Stimulated activated naive CD8-positive, alpha-beta T cell treated with anti-CD3 and anti-CD28 coated beads, Interleukin-15, Interleukin-2, amounts not matched to agents 100 ng/mL and 50 ng/mL, for 24 hours (primary cell): ENCODE measurements around the gene AGBL1.

ENCODE experiments used
- H3K27ac Mint-ChIP-seq: one replicate; pipeline ENCODE4 v1.8.0; 2021; ENCODE audit warnings: mild to moderate bottlenecking, mixed read lengths
- H3K27me3 Mint-ChIP-seq: one replicate; pipeline ENCODE4 v1.8.0; 2021; ENCODE audit warnings: mixed read lengths
- H3K36me3 Mint-ChIP-seq: one replicate; pipeline ENCODE4 v1.8.0; 2021; ENCODE audit warnings: low read depth, mixed read lengths
- H3K4me1 Mint-ChIP-seq: one replicate; pipeline ENCODE4 v1.8.0; 2021; ENCODE audit warnings: low read depth, mixed read lengths
- H3K4me3 Mint-ChIP-seq: one replicate; pipeline ENCODE4 v1.8.0; 2021; ENCODE audit warnings: mild to moderate bottlenecking, mixed read lengths
- H3K9me3 Mint-ChIP-seq: one replicate; pipeline ENCODE4 v1.8.0; 2021; ENCODE audit warnings: mixed read lengths

The AGBL1 gene

DNA sequence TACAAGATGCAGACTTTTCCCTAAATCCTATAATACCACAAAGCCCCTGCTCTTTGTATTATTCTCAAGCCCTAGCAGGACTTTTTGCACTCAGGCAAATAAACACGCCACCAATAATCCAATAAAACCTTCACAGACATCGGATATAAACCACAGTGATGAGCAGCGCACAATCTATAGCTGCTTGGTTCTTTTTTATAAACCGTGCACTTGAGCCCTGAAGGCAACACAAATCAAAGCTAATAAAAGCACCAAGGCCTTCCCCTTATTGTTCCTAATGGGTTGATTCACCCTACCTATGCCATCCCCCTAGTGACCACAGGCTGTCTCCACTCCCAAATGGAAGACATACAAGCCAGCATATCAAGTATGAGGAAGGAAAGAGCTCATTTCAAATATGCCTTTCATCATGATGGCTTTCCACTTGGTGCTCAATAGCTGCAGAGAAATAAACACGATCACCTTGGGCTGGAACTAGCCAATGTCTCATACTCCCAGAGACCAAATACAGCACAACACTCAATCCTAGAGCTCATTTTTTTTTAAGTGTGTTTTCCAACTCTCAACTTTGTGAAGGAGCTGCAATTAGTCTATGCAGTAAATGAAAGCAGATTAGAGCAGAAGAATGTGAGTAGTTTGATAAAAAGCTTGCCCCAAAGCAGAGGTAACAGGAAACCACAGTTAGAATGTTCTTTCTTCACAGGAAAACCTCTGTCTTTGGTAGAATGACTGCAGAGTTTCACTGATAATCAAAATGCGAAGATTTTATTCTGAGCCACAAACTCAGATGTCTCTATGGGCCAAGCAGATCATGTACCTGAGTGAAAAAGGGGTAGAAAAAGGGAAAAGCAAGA is 573.9 kb downstream of the AGBL1 start:
- Mint-ChIP-seq H3K27me3 (no peaks in the 10 kb centered on the region), H3K4me1 (peaks cover 20% of the 10 kb centered on the region), H3K36me3 (no peaks in the 10 kb centered on the region), H3K4me3 (peak overlapping the region; percentile 46), H3K27ac (peak overlapping the region; percentile 85), H3K9me3 (peaks cover 4% of the 10 kb centered on the region)

DNA sequence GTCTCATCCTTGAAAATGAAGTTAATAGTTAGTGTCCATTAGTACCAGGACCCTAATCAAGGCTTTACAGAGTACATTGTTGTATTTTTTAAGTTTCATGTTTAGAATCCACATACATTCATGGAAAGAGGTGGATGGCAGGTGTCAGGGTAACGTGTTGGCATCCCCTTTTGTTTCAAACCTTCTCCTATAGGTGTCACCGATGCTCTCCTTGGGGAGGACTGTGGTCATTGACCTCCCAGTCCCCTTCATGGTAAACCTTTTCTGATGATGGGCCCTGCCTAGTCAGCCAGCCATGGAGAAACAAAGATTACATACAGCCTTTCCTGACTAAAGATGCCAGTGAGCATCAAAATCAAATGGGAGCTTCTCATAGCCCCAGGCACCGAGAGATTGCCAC is 574.8 kb downstream of the AGBL1 start:
- H3K27ac Mint-ChIP-seq, result peak overlapping the region; percentile 69
- H3K4me1 Mint-ChIP-seq, result peaks cover 20% of the 10 kb centered on the region
- no peaks in the 10 kb centered on the region for H3K27me3 Mint-ChIP-seq
- H3K36me3 Mint-ChIP-seq, result no peaks in the 10 kb centered on the region
- H3K9me3 Mint-ChIP-seq, result peaks cover 4% of the 10 kb centered on the region
- H3K4me3 Mint-ChIP-seq, result no peak overlapping the region

DNA sequence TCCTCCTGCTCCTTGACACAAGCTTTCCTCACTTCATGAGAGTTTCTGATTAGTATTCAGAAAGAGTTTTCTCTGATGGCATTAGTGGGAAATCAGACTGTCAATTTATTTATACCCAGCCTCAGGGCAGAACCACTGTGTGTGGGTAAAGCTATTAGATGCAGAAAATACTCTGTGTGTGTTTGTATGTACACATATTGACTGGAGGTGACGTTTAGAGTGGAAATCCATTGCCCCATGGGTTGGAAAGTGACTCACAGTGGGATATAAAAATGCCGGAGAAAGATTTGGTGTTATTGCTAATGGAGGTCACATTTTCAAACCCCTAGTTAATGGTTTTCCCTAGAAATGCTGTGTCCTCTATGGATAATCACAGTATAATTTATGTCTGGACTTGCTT is 577.6 kb downstream of the AGBL1 start:
- Mint-ChIP-seq H3K36me3 (no peaks in the 10 kb centered on the region), H3K27ac (no peak overlapping the region), H3K4me1 (peaks cover 20% of the 10 kb centered on the region), H3K9me3 (no peaks in the 10 kb centered on the region), H3K4me3 (no peak overlapping the region), H3K27me3 (no peaks in the 10 kb centered on the region)

DNA sequence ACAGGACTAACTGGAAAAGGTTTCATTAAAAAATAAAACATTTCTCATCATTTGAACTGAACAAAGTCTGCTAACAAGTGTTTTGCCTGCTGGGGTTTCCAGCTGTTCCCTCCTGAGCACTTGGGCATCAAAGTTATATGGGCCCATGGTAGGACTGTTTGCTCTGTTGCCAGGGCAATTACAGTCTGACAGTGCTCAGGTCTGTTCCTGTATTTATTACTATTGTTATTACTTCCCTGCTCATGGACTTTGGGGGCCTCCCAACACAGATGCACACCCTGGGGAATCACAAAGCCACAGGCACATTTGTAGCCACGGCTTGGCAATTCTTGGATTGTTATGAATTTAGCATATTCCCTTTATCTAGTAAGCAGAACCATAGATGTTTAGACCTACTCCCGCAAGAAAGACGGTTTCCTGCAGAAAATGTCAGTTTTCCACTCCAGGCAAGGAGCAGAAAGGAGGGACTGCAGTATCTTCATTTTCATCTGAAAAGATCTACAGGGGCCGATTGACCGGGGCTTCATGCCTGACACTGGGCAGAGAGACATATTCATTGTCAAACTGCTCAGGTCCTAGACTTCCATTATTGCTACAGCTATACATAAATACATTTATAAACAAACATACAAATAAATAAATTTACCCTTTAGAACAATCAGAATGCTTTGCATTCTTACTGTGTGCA is 580.2 kb downstream of the AGBL1 start:
- H3K9me3 Mint-ChIP-seq, result no peaks in the 10 kb centered on the region
- H3K36me3 Mint-ChIP-seq, result no peaks in the 10 kb centered on the region
- peaks cover 24% of the 10 kb centered on the region for H3K4me1 Mint-ChIP-seq
- H3K27me3 Mint-ChIP-seq, result no peaks in the 10 kb centered on the region
- no peak overlapping the region for H3K4me3 Mint-ChIP-seq
- no peak overlapping the region for H3K27ac Mint-ChIP-seq

DNA sequence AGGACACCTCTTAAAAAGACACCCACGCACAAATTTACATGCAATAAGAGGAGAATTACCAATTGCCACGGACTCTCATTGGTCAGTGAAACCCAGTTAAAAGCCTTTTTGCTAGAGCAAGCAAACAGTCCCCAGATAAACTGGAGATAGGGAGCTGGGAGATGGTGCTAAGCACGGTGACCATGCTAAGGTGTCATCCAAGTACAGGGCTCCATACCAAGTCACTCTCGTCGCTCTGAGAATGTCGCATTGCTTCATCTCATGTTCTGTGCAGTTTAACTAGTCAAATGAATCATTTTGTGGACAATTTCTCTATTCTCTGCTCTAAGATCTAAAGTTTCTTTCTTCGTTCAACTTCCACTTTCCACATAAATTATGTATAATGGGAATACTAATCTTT is 581.9 kb downstream of the AGBL1 start:
- Mint-ChIP-seq H3K9me3 (no peaks in the 10 kb centered on the region), H3K27me3 (no peaks in the 10 kb centered on the region), H3K36me3 (no peaks in the 10 kb centered on the region), H3K27ac (no peak overlapping the region), H3K4me3 (no peak overlapping the region), H3K4me1 (peaks cover 10% of the 10 kb centered on the region)

DNA sequence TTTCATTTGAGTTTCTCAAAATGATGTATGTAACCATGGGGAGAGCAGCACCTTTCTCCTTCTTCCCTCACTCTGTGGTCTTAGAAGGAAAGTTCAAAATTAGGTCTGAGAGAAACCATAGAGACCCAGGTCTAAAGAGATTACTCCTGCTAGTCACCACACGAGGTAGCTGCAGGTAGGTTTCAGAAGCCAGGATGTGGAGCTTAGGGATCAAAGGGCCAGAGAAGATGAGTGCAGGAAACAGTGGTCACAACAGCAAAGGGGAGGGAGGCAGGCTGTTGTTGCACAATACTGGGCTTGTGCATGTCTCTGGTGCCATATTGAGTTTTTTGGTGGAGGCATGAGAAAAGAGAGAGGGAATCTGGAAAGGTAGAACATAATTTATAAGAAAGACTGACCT is 583.6 kb downstream of the AGBL1 start:
- Mint-ChIP-seq H3K27ac (no peak overlapping the region), H3K27me3 (no peaks in the 10 kb centered on the region), H3K4me1 (peaks cover 4% of the 10 kb centered on the region), H3K9me3 (no peaks in the 10 kb centered on the region), H3K4me3 (no peak overlapping the region), H3K36me3 (no peaks in the 10 kb centered on the region)

DNA sequence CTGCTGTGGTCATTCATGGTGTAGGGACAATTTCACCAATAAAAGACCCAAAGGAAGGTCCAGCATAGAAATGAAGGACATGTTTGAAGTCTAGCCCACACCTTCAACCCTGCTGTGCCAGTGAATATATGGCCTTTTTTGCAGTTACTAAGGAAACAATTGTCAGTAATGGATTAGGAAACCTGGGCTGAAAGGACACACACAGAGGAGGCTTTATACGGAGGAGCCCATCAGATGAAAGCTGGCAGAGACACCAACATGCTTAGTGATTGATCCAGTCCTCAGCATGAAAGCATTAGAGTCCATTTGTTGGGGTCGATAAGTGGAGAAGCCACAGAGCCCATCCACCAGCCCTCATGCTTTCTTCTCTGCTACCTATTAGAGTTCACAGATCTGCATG is 584.3 kb downstream of the AGBL1 start:
- Mint-ChIP-seq H3K27me3 (no peaks in the 10 kb centered on the region), H3K36me3 (no peaks in the 10 kb centered on the region), H3K4me1 (peaks cover 4% of the 10 kb centered on the region), H3K27ac (no peak overlapping the region), H3K9me3 (no peaks in the 10 kb centered on the region), H3K4me3 (no peak overlapping the region)

DNA sequence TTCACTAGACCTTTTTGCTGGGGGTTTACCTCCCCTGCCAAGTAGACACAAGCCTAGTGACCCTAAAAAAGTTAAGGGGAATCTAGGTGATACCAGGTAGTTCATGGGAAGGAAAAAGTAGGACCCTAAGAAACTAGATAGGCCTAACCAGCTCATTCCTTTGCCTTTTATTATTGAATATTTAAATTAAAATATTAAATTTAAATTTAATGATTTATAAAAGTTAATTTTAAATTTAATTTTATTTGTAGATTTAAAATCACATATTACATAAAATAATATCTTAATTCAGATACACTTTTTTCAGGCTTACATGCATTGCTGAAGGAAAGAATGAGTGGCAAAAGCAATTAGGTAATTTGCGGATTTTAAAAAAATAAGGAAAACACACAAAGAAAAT is 584.9 kb downstream of the AGBL1 start:
- Mint-ChIP-seq H3K36me3 (no peaks in the 10 kb centered on the region), H3K27me3 (no peaks in the 10 kb centered on the region), H3K4me1 (peaks cover 4% of the 10 kb centered on the region), H3K9me3 (no peaks in the 10 kb centered on the region), H3K27ac (no peak overlapping the region), H3K4me3 (no peak overlapping the region)

DNA sequence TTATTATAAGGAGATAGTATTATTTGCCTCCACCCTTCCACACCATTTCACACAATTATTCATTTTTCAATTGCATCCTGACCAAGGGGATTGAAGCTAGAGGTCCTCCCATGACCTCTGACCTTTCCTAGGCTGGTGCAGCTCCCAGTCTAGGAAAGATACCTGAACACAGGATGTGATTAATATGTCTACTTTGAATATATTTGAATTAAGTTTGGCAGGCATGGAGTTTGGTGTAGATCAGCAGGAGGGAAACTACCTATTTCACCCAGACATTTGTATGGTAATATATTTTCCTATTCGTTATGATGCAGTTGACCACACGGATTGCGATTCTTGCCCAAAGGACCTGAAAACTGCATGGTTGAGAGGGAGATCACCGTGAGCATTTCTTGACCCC is 596.3 kb downstream of the AGBL1 start:
- Mint-ChIP-seq H3K36me3 (no peaks in the 10 kb centered on the region), H3K9me3 (no peaks in the 10 kb centered on the region), H3K27ac (peak overlapping the region; percentile 38), H3K4me1 (peaks cover 23% of the 10 kb centered on the region), H3K27me3 (no peaks in the 10 kb centered on the region), H3K4me3 (no peak overlapping the region)

DNA sequence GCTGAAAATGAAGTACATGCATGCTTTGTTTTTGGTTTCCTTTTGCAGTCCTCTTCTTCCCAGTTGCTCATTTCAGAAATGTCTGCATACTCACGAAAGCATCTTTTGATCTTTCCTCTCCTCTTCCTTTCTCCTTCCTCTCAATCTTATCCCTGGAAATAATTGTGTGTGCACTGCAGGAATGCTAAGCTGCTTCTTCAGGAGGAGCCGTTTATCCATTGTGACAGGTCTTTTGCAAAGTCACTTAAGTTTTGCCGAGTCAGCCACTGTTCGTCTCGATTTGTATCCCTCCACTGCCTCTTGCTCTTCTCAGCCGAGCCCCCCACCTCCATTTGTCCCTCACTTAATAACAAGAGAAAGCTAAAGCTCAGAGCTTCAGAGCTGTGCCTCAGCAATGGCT is 597.6 kb downstream of the AGBL1 start:
- Mint-ChIP-seq H3K4me3 (no peak overlapping the region), H3K27me3 (peaks cover 3% of the 10 kb centered on the region), H3K4me1 (peaks cover 23% of the 10 kb centered on the region), H3K27ac (no peak overlapping the region), H3K9me3 (no peaks in the 10 kb centered on the region), H3K36me3 (no peaks in the 10 kb centered on the region)

DNA sequence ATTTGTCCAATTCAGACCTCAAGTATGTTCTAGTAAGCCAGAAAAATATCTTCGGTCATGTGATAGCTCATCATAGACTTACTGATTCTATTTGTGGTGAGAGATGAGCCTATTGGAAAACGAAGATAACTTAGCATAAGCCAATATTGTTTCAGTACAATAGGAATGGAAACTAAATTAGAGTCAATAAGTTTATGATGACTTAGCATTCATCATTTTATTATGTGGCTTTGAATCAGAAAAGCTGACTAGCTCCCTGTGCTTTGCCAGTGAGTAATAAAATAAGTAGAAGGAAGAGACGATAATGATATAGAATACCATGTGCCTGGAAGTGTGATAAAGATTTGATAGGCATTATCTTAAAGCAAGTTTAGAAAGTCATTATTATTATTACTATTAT is 605.6 kb downstream of the AGBL1 start:
- H3K27me3 Mint-ChIP-seq, result peaks cover 4% of the 10 kb centered on the region
- H3K4me1 Mint-ChIP-seq, result no peaks in the 10 kb centered on the region
- peaks cover 4% of the 10 kb centered on the region for H3K9me3 Mint-ChIP-seq
- no peaks in the 10 kb centered on the region for H3K36me3 Mint-ChIP-seq
- no peak overlapping the region for H3K27ac Mint-ChIP-seq
- no peak overlapping the region for H3K4me3 Mint-ChIP-seq

DNA sequence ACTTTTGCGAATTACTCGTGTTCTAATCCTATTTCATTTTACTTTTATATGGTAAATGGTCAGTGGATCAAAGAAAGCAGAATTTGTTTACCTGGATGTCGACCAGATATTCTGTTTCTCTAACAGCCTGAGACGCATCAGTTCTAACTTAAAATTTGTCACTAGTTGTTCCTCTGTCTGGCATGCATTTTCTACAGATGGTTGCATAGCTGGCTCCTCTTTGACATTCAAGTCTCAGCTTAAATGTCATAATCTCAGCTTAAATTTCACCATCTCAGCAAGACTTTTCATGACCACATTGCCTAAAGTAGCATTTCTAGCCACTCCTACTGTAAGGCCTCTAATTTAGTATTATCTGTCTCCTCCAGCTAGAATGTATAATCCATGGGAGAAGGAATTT is 609.3 kb downstream of the AGBL1 start:
- Mint-ChIP-seq H3K27me3 (peaks cover 3% of the 10 kb centered on the region), H3K4me1 (no peaks in the 10 kb centered on the region), H3K36me3 (no peaks in the 10 kb centered on the region), H3K27ac (no peak overlapping the region), H3K9me3 (peaks cover 11% of the 10 kb centered on the region), H3K4me3 (no peak overlapping the region)

DNA sequence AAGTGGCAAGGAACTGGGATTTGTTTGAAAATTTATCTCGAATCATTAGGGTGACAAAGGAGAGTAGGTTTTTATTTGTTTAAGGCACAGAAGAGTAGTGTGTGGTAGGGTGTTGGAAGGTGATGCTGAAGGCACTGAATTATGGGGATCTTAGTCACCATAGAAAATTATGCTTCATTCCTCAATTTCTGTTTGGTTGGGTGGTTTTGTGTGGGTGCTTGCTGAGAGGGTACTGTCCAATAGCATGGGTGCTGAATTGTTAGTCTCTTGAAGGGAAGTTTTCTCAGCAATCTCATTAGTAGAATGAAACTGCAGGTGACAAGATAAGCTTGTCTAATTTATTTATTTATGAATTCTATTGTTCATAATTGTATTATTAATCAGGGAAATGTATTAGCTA is 610.9 kb downstream of the AGBL1 start:
- H3K36me3 Mint-ChIP-seq, result no peaks in the 10 kb centered on the region
- no peak overlapping the region for H3K4me3 Mint-ChIP-seq
- H3K27me3 Mint-ChIP-seq, result peaks cover 3% of the 10 kb centered on the region

DNA sequence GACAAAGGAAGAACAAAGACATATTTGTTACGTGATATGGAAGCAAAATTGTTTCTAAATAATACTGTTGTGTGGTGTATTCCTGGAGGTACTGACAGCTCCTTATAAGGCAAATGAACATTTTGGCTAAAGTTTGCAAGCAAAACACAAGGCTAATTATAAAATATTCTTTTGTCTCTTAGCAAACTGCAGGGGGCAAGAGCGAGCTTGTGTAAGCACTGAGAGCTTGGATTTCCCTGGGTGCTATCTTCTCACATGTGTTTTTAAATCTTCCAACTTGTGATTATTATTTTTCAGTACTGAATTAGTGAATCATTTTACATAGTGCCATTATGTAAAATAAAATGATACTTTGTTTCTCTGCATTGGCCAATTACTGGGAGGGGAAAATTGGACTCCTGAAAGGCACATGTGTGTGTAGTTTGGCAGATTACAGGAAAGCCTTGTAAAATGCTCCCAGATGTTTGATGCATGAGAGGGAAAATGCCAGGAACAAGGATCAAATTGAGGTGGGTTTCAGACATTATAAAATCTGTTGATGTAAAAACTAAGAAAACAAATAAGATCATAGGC is 611.5 kb downstream of the AGBL1 start:
- Mint-ChIP-seq H3K27ac (no peak overlapping the region), H3K4me1 (no peaks in the 10 kb centered on the region), H3K27me3 (peaks cover 3% of the 10 kb centered on the region), H3K9me3 (peaks cover 15% of the 10 kb centered on the region), H3K4me3 (no peak overlapping the region), H3K36me3 (no peaks in the 10 kb centered on the region)

More for the DNA sequence above, 610.9 kb downstream of the AGBL1 start:
- no peaks in the 10 kb centered on the region for H3K4me1 Mint-ChIP-seq
- no peak overlapping the region for H3K27ac Mint-ChIP-seq
- H3K9me3 Mint-ChIP-seq, result peaks cover 11% of the 10 kb centered on the region

DNA sequence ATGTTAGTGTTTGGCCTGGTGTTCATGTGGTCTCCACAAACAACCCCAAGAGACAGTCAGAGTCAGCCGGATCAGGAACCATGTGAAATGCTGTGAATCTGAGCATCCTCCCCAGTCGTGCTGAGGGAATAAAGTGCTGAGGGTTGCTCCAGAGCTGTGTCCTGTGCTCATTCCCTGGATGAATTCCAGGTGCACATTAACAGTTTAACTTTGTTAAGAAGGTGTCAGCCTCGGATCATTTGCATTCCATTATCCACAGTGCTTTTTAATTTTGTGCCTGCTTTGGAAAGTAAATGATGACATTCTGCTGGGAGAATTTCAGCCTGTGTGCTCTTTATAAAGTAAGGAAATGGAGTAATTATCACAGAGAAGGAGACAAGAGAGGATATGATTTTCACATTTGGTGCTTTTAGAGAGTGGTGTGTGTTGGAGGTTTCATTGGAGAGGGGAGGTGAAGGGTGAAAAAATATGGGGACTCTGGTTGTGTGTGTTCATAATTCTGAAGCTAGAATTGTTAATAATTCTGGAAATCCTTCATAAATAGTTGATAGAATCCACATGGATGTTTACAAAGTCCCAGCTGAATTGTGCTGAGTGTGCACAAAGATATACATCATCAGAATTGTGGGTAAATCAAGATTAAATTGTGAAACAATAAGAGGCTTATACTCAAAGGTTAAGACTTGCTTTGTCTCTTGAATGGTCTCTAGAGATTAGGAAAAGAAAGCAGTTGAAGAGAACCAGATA is 621.4 kb downstream of the AGBL1 start:
- Mint-ChIP-seq H3K27ac (no peak overlapping the region), H3K9me3 (peaks cover 16% of the 10 kb centered on the region), H3K36me3 (no peaks in the 10 kb centered on the region), H3K27me3 (no peaks in the 10 kb centered on the region), H3K4me1 (no peaks in the 10 kb centered on the region), H3K4me3 (no peak overlapping the region)
